Gastroesophageal sphincter (tissue), 4 donors: ENCODE data around the gene TBC1D2B. TPM values are rescaled to one million over a fixed set of nuclear protein-coding genes. Genes with fewer than 3 reads are reported as not detected.

Experiments
- ATAC-seq: fragments of 150-250 bp; one replicate; pipeline ENCODE4 v1.9.1; 2016; ENCODE audit warnings: mild to moderate bottlenecking, moderate library complexity
- H3K27ac ChIP-seq, 4 donors: fragments of 200-600 bp; sonication (generic) in 3 of 4; 1 replicate in 3 of 4; 2 replicates in 1 of 4; pipeline ENCODE4 v1.5.1; 2016 to 2019
- H3K27me3 ChIP-seq: fragments of 200-600 bp; sonication (generic); one replicate; pipeline ENCODE4 v1.5.1; 2019
- H3K36me3 ChIP-seq, 2 donors: fragments of 200-600 bp; sonication (generic); one replicate each; pipeline ENCODE4 v1.5.1; 2019; ENCODE audit warnings: control low read depth in 1 of 2
- H3K4me1 ChIP-seq, 3 donors: fragments of 200-600 bp; sonication (generic); 1 replicate in 2 of 3; 2 replicates in 1 of 3; pipeline ENCODE4 v1.5.1; 2016 to 2019; ENCODE audit warnings: control low read depth in 2 of 3
- H3K4me3 ChIP-seq, 2 donors: fragments of 200-600 bp; sonication (generic); one replicate each; pipeline ENCODE4 v1.5.1; 2019; ENCODE audit warnings: mild to moderate bottlenecking in 1 of 2, moderate library complexity in 1 of 2
- H3K9me3 ChIP-seq, 3 donors: fragments of 200-600 bp; sonication (generic); one replicate each; pipeline ENCODE4 v1.5.1; 2017 to 2019; ENCODE audit warnings: control low read depth in 2 of 3
- EP300 ChIP-seq: sonication (generic); formaldehyde crosslinking; IDR thresholded peaks from one replicate; pipeline ENCODE4 v1.6.1; 2017; ENCODE audit warnings: antibody characterized with exemption, mild to moderate bottlenecking
- POLR2A ChIP-seq, 2 donors: fragments of 450-650 bp; IDR thresholded peaks; one replicate each; pipeline ENCODE4 v1.6.1; 2017; ENCODE audit warnings: antibody characterized with exemption in 2 of 2, mild to moderate bottlenecking in 2 of 2, moderate library complexity in 1 of 2
- POLR2AphosphoS5 ChIP-seq: sonication (generic); formaldehyde crosslinking; IDR thresholded peaks from one replicate; pipeline ENCODE4 v1.6.1; 2017; ENCODE audit warnings: antibody characterized with exemption
- WGBS, 2 donors: methylation state at CpG; one replicate each; pipeline ENCODE4 v1.1.5; 2018; ENCODE audit warnings: low coverage in 1 of 2; 5-methylcytosine and 5-hydroxymethylcytosine counted together
- total RNA-seq, 4 donors: library from RNA; depleted of rRNA; stranded (reverse); fragments of >200 nt; gene quantifications; one replicate each; pipeline ENCODE4 v1.1.0, GENCODE V29; 2016
- TF ChIP-seq, protein P1 (sequence below), 4 experiments: fragments of 200-600 bp in 2 of 4; fragments of 450-650 bp in 2 of 4; sonication (generic) in 1 of 4; IDR thresholded peaks; one replicate each; pipeline ENCODE4 v1.5.1; 2017 to 2019; ENCODE audit warnings: antibody characterized with exemption in 4 of 4, mild to moderate bottlenecking in 2 of 4, moderate library complexity in 2 of 4

TBC1D2B gene
- total RNA-seq, 4 donors from 2014 or later = 36.9 to 51.7 (median 46.5) TPM

DNA sequence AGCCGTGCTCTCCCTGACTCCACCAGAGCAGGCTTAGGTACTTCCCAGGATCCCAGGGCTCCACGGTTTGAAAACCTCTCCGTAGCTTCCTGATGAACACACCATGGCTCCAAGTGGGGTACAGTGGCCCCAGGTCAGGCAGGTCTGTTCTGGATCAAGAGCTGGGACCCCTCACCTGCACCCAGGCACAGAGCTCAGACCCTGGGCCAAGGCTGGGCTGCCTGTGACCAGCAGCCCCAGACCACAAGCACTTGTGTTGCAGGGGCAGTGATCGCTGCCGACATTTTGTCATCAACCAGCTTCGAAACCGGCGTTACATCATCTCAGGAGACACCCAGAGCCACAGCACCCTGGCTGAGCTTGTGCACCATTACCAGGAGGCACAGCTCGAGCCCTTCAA is 20.2 kb upstream of the TBC1D2B start:
- H3K27me3 ChIP-seq = no peaks in the 10 kb centered on the region
- TF ChIP-seq, protein P1, sequence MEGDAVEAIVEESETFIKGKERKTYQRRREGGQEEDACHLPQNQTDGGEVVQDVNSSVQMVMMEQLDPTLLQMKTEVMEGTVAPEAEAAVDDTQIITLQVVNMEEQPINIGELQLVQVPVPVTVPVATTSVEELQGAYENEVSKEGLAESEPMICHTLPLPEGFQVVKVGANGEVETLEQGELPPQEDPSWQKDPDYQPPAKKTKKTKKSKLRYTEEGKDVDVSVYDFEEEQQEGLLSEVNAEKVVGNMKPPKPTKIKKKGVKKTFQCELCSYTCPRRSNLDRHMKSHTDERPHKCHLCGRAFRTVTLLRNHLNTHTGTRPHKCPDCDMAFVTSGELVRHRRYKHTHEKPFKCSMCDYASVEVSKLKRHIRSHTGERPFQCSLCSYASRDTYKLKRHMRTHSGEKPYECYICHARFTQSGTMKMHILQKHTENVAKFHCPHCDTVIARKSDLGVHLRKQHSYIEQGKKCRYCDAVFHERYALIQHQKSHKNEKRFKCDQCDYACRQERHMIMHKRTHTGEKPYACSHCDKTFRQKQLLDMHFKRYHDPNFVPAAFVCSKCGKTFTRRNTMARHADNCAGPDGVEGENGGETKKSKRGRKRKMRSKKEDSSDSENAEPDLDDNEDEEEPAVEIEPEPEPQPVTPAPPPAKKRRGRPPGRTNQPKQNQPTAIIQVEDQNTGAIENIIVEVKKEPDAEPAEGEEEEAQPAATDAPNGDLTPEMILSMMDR (IDR thresholded peaks at IDR 0.05) = no peak
- TF ChIP-seq POLR2AphosphoS5 (no peak), EP300 (no peak), POLR2A (IDR thresholded peaks at IDR 0.05) (no peak)
- H3K4me3 ChIP-seq = no peak overlapping the region
- no peaks in the 10 kb centered on the region for H3K36me3 ChIP-seq
- H3K4me1 ChIP-seq = peaks cover 0 to 15% (median under 1%) of the 10 kb centered on the region in 3 donors
- ATAC-seq = no peak
- no peaks in the 10 kb centered on the region for H3K9me3 ChIP-seq
- 90% methylated on average over 4 of the region's 9 CpGs; no CpG with 5 or more reads in 1 of the 2 donors for WGBS, 2 donors
- H3K27ac ChIP-seq = no peak overlapping the region

DNA sequence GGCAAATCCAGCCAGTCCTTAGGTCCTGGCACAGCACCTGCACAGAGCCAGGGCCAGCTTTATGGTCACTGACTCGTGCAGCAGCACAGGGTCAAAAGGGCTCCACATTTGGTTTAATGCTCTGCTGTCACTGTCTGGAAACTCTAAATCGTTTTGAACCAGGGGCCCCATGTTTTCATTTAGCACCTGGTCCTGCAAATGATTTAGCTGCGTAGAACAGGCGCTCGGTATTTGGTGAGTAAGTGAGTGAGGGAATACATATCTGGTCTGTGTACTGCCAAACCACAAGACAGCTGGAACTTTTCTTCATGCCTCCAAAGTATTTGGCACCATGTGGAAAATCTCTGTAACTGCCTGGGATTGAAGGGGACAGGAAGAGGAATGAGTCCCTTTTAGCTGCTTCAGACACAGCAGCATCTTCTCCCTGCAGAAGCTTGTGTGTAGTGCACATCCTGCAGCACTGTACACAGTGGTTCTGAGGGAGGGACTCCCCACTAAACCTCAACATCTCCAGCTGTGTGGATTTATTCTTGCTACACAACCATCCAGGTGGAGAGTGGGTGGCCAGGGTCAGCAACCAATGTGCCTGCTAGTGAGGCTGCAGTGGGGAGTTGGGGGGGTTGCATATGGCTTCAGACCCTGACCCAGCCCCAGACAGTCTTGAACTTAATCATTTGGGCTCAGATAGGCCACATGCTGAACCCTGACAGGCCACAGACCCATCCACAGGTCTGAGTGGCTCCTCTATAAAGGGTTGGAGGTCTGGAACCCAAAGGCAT is 15.9 kb upstream of the TBC1D2B start:
- TF ChIP-seq, protein P1 (IDR thresholded peaks at IDR 0.05) = no peak
- TF ChIP-seq POLR2A (IDR thresholded peaks at IDR 0.05) (no peak), POLR2AphosphoS5 (no peak), EP300 (no peak)
- H3K27ac ChIP-seq = peak overlapping the region in 3 of 4 donors; percentile 12 to 43 (median 37)
- no peaks in the 10 kb centered on the region for H3K9me3 ChIP-seq
- no peaks in the 10 kb centered on the region for H3K27me3 ChIP-seq
- no peaks in the 10 kb centered on the region for H3K36me3 ChIP-seq
- no peak overlapping the region for H3K4me3 ChIP-seq
- H3K4me1 ChIP-seq = peaks cover 0 to 26% (median 4%) of the 10 kb centered on the region in 3 donors
- ATAC-seq = peak; percentile 81
- WGBS, 2 donors = 7 to 34% methylated on average over 3 to 4 of the region's 5 CpGs

DNA sequence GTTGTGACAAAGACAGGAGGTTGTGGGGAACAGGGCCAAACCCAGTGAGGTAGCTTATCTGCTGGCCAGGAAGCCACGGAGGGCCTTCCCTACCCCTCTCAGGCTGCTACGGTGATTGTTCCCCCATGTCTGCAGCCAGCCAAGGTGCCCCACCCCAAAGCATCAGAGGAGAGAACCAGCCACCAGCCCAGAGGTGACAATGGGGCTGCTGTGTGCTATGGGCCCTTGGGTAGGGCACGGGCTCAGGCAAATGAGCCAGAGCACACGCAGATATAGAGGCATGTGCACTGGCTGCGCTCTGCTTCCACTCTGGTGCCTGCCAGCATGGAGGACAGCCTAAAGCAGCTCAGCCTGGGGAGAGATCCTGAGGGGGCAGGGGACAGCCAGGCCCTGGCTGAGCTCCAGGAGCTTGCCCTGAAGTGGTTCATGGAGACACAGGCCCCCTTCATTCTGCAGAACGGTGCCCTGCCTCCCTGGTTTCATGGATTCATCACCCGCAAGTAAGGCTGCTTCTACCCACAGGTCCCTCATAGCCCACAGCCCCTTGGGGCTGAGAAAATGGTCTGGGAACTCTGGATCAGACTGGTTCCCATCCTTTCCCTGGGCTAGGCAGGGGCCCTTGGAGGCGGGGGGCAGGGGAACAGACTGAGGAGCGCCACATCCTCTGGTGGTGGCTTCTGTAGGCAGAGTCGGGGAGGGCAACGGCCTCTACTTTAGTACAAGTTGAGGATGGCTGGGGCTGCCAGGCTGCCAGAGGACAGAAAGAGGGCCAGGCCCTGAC is 14.9 kb upstream of the TBC1D2B start, which contains the start of gene SH2D7:
Gene SH2D7, plus strand, starts transcription at position 301 of the 781 bp plus-strand sequence. Its CDS starts 24 bp downstream, at position 325.
- Histone ChIP-seq H3K9me3 (no peaks in the 10 kb centered on the region), H3K27ac (peak within 1 kb of the TSS in 3 of 4 donors; percentile 12 to 43 (median 37)), H3K4me3 (no peak within 1 kb of the TSS), H3K27me3 (no peaks in the 10 kb centered on the region), H3K4me1 (peaks cover 0 to 26% (median 4%) of the 10 kb centered on the region in 3 donors), H3K36me3 (no peaks in the 10 kb centered on the region)
- ATAC-seq = no peak
- no peak for TF ChIP-seq POLR2AphosphoS5
- TF ChIP-seq POLR2A (IDR thresholded peaks at IDR 0.05) = no peak
- no peak for TF ChIP-seq EP300
- TF ChIP-seq, protein P1 (IDR thresholded peaks at IDR 0.05) = no peak
- 20 to 72% methylated on average over 1 to 2 of the region's 11 CpGs for WGBS, 2 donors

DNA sequence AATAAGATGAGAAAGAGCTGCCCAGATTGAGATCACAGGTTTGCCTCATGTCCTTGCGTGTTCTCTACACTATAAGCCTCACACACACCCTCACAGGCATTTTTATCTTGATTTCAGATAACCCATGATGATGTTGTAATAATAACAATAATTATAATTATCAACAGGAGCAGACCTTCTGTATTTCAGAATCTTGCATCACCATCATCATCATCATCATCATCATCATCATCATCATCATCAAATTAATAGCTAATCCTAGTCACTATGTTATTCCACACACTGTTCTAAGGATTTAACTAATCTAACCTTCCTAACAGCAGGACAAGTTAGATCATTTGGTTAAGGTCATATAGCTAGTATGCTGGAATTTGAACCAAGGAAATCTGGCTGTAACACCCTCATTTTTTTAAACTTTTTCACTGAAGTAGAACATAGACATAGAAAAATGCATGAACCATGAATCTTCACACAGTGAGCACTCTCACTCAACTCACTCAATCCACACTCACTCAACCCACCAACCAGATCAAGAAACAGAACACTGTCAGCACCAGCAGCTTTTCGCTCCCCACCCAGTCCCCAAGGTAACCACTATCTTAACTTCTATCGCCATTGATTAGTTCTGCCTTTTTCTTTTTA is 13.0 kb upstream of the TBC1D2B start:
- H3K9me3 ChIP-seq = no peaks in the 10 kb centered on the region
- 90 to 96% methylated on average over 3 of the region's 3 CpGs for WGBS, 2 donors
- H3K27me3 ChIP-seq = no peaks in the 10 kb centered on the region
- no peak overlapping the region for H3K4me3 ChIP-seq
- H3K4me1 ChIP-seq = peaks cover 0 to 26% (median 4%) of the 10 kb centered on the region in 3 donors
- ATAC-seq = no peak
- no peaks in the 10 kb centered on the region for H3K36me3 ChIP-seq
- no peak for TF ChIP-seq POLR2A (IDR thresholded peaks at IDR 0.05)
- no peak for TF ChIP-seq POLR2AphosphoS5
- TF ChIP-seq, protein P1 (IDR thresholded peaks at IDR 0.05) = no peak
- no peak for TF ChIP-seq EP300
- no peak overlapping the region for H3K27ac ChIP-seq
